ENCODE results near the gene DNAAF8.

- TF ChIP-seq CTCF (conservative IDR thresholded peaks at IDR 0.05) = no peak
- TF ChIP-seq EZH2 (IDR thresholded peaks at IDR 0.05; ENCODE audit: low read depth) = no peak
Measured at GRCh38 chr16:4777339-4778049, 43.2 kb downstream of the DNAAF8 start.

Data from PC-9 (cell line).